Measurements from ENCODE around the gene CMPK1. TPM values are rescaled to one million over a fixed set of nuclear protein-coding genes. Genes with fewer than 3 reads are reported as not detected.

The CMPK1 gene
- polyA plus RNA-seq, 1 donor from 2014 or later, result 117 TPM

- Histone ChIP-seq H3K4me3 (ENCODE audit: low read length) (no peak overlapping the region), H3K27me3 (ENCODE audit: insufficient read depth, low read depth, low read length) (peaks cover 26% of the 10 kb centered on the region), H4K20me1 (ENCODE audit: insufficient read depth) (no peaks in the 10 kb centered on the region), H3K9me2 (ENCODE audit: insufficient read depth, low read length) (no peaks in the 10 kb centered on the region), H3K79me2 (replicated peaks; ENCODE audit: insufficient read depth, low read length) (no peaks in the 10 kb centered on the region), H3K9ac (ENCODE audit: low read length) (no peak overlapping the region), H3K9me3 (ENCODE audit: low read length) (no peaks in the 10 kb centered on the region), H2AFZ (ENCODE audit: low read depth, low read length) (no peak overlapping the region), H3K27ac (ENCODE audit: low read length) (no peak overlapping the region), H3F3A (ENCODE audit: insufficient read depth, low read length, poor library complexity, severe bottlenecking) (no peaks in the 10 kb centered on the region), H3K36me3 (ENCODE audit: insufficient read depth, low read length) (no peaks in the 10 kb centered on the region), H3K4me2 (ENCODE audit: low read length) (no peak overlapping the region)
- TF ChIP-seq EP300 (conservative IDR thresholded peaks at IDR 0.05; ENCODE audit: poor library complexity, severe bottlenecking) (no peak), REST (IDR thresholded peaks at IDR 0.05; ENCODE audit: borderline replicate concordance) (no peak)
Observed at GRCh38 chr1:47411436-47411835, 77.8 kb downstream of the CMPK1 start.

- Histone ChIP-seq H3K9me2 (ENCODE audit: insufficient read depth, low read length) (no peaks in the 10 kb centered on the region), H4K20me1 (ENCODE audit: insufficient read depth) (no peaks in the 10 kb centered on the region), H3K27me3 (ENCODE audit: insufficient read depth, low read depth, low read length) (peaks cover 31% of the 10 kb centered on the region), H3K27ac (ENCODE audit: low read length) (no peak overlapping the region), H3K4me2 (ENCODE audit: low read length) (no peak overlapping the region), H3F3A (ENCODE audit: insufficient read depth, low read length, poor library complexity, severe bottlenecking) (no peaks in the 10 kb centered on the region), H3K9me3 (ENCODE audit: low read length) (no peaks in the 10 kb centered on the region), H3K79me2 (replicated peaks; ENCODE audit: insufficient read depth, low read length) (no peaks in the 10 kb centered on the region), H3K9ac (ENCODE audit: low read length) (no peak overlapping the region), H3K4me3 (ENCODE audit: low read length) (no peak overlapping the region), H3K36me3 (ENCODE audit: insufficient read depth, low read length) (no peaks in the 10 kb centered on the region), H2AFZ (ENCODE audit: low read depth, low read length) (no peak overlapping the region)
- TF ChIP-seq EZH2 (IDR thresholded peaks at IDR 0.05; ENCODE audit: borderline replicate concordance, insufficient read depth, low read length, poor library complexity, severe bottlenecking) (no peak), TAF1 (IDR thresholded peaks at IDR 0.05; ENCODE audit: low read depth) (no peak), REST (IDR thresholded peaks at IDR 0.05; ENCODE audit: borderline replicate concordance) (no peak), POLR2AphosphoS5 (IDR thresholded peaks at IDR 0.05) (no peak), SMC3 (conservative IDR thresholded peaks at IDR 0.05; ENCODE audit: poor library complexity) (no peak), MXI1 (conservative IDR thresholded peaks at IDR 0.05; ENCODE audit: poor library complexity, severe bottlenecking) (no peak), EP300 (conservative IDR thresholded peaks at IDR 0.05; ENCODE audit: poor library complexity, severe bottlenecking) (no peak), RAD21 (conservative IDR thresholded peaks at IDR 0.05) (no peak), CTCF (IDR thresholded peaks at IDR 0.05; ENCODE audit: poor library complexity, severe bottlenecking) (no peak)
Observed at GRCh38 chr1:47412437-47412836, 78.8 kb downstream of the CMPK1 start.
